HepG2 (cell line): ENCODE results near the gene ASGR1. TPM values are rescaled to one million over a fixed set of nuclear protein-coding genes. Genes with fewer than 3 reads are reported as not detected.

Experiments
- BORCS8-MEF2B ChIP-seq: sonication (generic); formaldehyde crosslinking; IDR thresholded peaks from 2 replicates; pipeline ENCODE4 v1.8.0; 2022; ENCODE audit warnings: mild to moderate bottlenecking, missing genetic modification reagents
- HIVEP1 ChIP-seq: sonication (generic); formaldehyde crosslinking; IDR thresholded peaks from 2 replicates; pipeline ENCODE4 v1.4.0; 2020; ENCODE audit warnings: mild to moderate bottlenecking, missing genetic modification reagents
- KDM5A ChIP-seq: fragments of 200-600 bp; sonication (generic); IDR thresholded peaks from 2 replicates; pipeline ENCODE4 v1.7.0; 2018; ENCODE audit warnings: antibody characterized with exemption, mild to moderate bottlenecking, low read length, borderline replicate concordance
- MYNN ChIP-seq: sonication (generic); formaldehyde crosslinking; IDR thresholded peaks from 2 replicates; pipeline ENCODE4 v1.4.0; 2020; ENCODE audit warnings: mild to moderate bottlenecking, low read depth, missing genetic modification reagents
- RFXANK ChIP-seq: IDR thresholded peaks from 2 replicates; pipeline ENCODE4 v1.6.1; 2016
- SIN3A ChIP-seq: IDR thresholded peaks from 2 replicates; pipeline ENCODE4 v1.6.1; 2011; ENCODE audit warnings: low read depth, mild to moderate bottlenecking, control low read depth, low read length, borderline replicate concordance
- STAG1 ChIP-seq: sonication (generic); formaldehyde crosslinking; IDR thresholded peaks from 2 replicates; pipeline ENCODE4 v1.4.0; 2020; ENCODE audit warnings: missing genetic modification reagents
- SUZ12 ChIP-seq: fragments of 150-350 bp; IDR thresholded peaks from 2 replicates; pipeline ENCODE4 v1.6.1; 2014; ENCODE audit warnings: low read depth, low read length
- TAF1 ChIP-seq: sonication (generic); formaldehyde crosslinking; IDR thresholded peaks from 2 replicates; pipeline ENCODE4 v1.4.0; 2020; ENCODE audit warnings: missing genetic modification reagents
- XRCC5 ChIP-seq: fragments of 200-400 bp; formaldehyde crosslinking; optimal IDR thresholded peaks from 2 replicates; pipeline ENCODE3; 2017; ENCODE audit warnings: mild to moderate bottlenecking, low read length
- ZNF343 ChIP-seq: sonication (generic); formaldehyde crosslinking; IDR thresholded peaks from 2 replicates; pipeline ENCODE4 v1.4.0; 2020; ENCODE audit warnings: mild to moderate bottlenecking, missing genetic modification reagents
- ZNF552 ChIP-seq: sonication (generic); formaldehyde crosslinking; IDR thresholded peaks from 2 replicates; pipeline ENCODE4 v1.9.0; 2022; ENCODE audit warnings: missing genetic modification reagents, mild to moderate bottlenecking, borderline replicate concordance
- ZNF788 ChIP-seq: sonication (generic); formaldehyde crosslinking; IDR thresholded peaks from 2 replicates; pipeline ENCODE4 v1.5.0; 2020; ENCODE audit warnings: mild to moderate bottlenecking, missing genetic modification reagents, borderline replicate concordance
- polyA plus RNA-seq, 8 experiments: library from polyadenylated mRNA; depleted of rRNA in 3 of 8; stranded (reverse) in 7 of 8; unstranded in 1 of 8; fragments of >200 nt; fragmentation: Illumina TruSeq in 4 of 8; extraction: Trizol in 4 of 8; gene quantifications; 2 replicates each; pipeline versions ENCODE4 v1.2.1 to v1.2.3, GENCODE V29; 2011 to 2016; ENCODE audit warnings: low read depth in 4 of 8, missing spikeins in 1 of 8, mixed read lengths in 1 of 8; ENCODE audit not compliant: insufficient read depth in 1 of 8
- total RNA-seq, 5 experiments: library from RNA; depleted of rRNA; stranded (reverse); fragments of >200 nt; fragmentation: Illumina TruSeq; extraction: Trizol; gene quantifications; 2 replicates each; pipeline ENCODE4 v1.2.3, GENCODE V29; 2016; ENCODE audit warnings: low read depth in 1 of 5
- TF ChIP-seq, protein P1 (sequence below): sonication (generic); formaldehyde crosslinking; conservative IDR thresholded peaks from 2 replicates; pipeline ENCODE4 v1.4.0; 2020; ENCODE audit warnings: missing genetic modification reagents
- TF ChIP-seq, protein P2 (sequence below): sonication (generic); formaldehyde crosslinking; IDR thresholded peaks from 2 replicates; pipeline ENCODE4 v1.4.0; 2020; ENCODE audit warnings: mild to moderate bottlenecking, missing genetic modification reagents
- TF ChIP-seq, protein P3 (sequence below): sonication (generic); IDR thresholded peaks from 2 replicates; pipeline ENCODE4 v1.6.1; 2016; ENCODE audit warnings: low read depth, borderline replicate concordance

The ASGR1 gene
- total and polyA plus RNA-seq, 2 of the 13 experiments (the other 11 are each of a cell fraction or from before 2014, with no cell fraction given), result 353 to 796 TPM

DNA sequence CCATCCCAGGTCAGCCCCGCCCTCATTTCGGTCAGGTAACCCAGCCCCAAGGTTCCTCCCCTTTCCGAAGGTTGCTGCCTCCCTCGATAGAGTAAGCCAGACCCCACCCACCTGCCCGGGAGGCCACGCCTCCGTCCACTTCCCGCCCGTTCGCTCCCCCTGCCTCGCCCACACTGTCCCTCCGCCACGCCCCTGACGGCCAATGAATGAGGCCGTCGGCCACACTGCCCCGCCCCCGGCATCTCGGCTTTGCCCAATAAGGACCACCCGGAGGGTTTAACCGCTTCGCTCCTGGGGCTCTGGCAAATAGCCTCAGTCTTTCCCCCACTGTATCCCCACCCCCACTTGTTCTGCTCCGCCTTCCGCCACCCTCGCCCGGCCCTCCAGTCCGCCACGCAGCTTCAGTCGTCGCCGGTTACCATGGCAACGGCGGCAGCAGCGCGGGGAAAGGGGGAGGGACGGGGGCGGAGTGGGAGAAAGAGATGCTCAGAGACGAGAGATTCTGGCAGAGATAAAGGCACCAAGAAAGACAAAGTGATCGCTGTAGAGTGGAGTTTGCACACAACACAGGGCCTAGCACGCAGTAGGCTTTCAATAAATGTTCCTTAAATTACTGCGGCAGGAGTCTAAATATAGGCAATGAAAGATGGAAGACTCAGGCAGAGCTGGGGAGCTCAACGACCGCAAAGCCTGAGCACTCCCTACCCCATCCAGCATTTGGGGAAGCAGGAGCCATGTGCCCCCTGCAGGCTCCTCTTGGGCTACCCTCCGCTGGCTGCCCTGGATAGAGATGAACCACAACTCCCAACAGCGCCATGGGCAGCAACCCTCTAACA is 35.3 kb upstream of the ASGR1 start (continued):
- TF ChIP-seq BORCS8-MEF2B (CRISPR knock-in tag), result 0 out of 2 replicates have a peak, but pooled peaks have one; percentile 27
- no peak for TF ChIP-seq ZNF552 (CRISPR knock-in tag)
- peak; percentile 54; the same call in 1 of the 2 replicates for TF ChIP-seq ZNF788 (CRISPR knock-in tag)
- 0 out of 2 replicates have a peak, but pooled peaks have one; percentile 79 for TF ChIP-seq RFXANK (CRISPR knock-in tag)
- 0 out of 2 replicates have a peak, but pooled peaks have one; percentile 56 for TF ChIP-seq HIVEP1 (CRISPR knock-in tag)
- peak; percentile 99 for TF ChIP-seq SUZ12
- TF ChIP-seq, protein P1, sequence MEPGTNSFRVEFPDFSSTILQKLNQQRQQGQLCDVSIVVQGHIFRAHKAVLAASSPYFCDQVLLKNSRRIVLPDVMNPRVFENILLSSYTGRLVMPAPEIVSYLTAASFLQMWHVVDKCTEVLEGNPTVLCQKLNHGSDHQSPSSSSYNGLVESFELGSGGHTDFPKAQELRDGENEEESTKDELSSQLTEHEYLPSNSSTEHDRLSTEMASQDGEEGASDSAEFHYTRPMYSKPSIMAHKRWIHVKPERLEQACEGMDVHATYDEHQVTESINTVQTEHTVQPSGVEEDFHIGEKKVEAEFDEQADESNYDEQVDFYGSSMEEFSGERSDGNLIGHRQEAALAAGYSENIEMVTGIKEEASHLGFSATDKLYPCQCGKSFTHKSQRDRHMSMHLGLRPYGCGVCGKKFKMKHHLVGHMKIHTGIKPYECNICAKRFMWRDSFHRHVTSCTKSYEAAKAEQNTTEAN (CRISPR knock-in tag), result 0 out of 2 replicates have a peak, but pooled peaks have one; percentile 4
- TF ChIP-seq MYNN (CRISPR knock-in tag), result no peak
- TF ChIP-seq, protein P2, sequence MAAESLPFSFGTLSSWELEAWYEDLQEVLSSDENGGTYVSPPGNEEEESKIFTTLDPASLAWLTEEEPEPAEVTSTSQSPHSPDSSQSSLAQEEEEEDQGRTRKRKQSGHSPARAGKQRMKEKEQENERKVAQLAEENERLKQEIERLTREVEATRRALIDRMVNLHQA (CRISPR knock-in tag), result no peak
- 0 out of 2 replicates have a peak, but pooled peaks have one; percentile 46 for TF ChIP-seq ZNF343 (CRISPR knock-in tag)
- TF ChIP-seq STAG1, result peak; percentile 58
- TF ChIP-seq TAF1 (CRISPR knock-in tag), result no peak
- peak; percentile 37; the same call in 1 of the 2 replicates for TF ChIP-seq KDM5A
- peak; percentile 24 for TF ChIP-seq XRCC5
- TF ChIP-seq, protein P3, sequence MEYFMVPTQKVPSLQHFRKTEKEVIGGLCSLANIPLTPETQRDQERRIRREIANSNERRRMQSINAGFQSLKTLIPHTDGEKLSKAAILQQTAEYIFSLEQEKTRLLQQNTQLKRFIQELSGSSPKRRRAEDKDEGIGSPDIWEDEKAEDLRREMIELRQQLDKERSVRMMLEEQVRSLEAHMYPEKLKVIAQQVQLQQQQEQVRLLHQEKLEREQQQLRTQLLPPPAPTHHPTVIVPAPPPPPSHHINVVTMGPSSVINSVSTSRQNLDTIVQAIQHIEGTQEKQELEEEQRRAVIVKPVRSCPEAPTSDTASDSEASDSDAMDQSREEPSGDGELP, result no peak
- peak; percentile 19; the same call in 1 of the 2 replicates for TF ChIP-seq SIN3A
